SIG-M5 treated with dmso at 0.1 percent for 504 hours (cell line): ENCODE results near the gene ZCCHC14.

Experiments
- DNase-seq: peaks from one replicate; lab custom pipeline; 2025; ENCODE audit not compliant: unreplicated experiment; lab: John Stamatoyannopoulos, UW

ZCCHC14 gene

GRCh38 chr16:87459027-87459426, 33.8 kb downstream of the ZCCHC14 start:
- no peak for DNase-seq

- DNase-seq, result no peak
Observed at GRCh38 chr16:87458424-87458915, 34.4 kb downstream of the ZCCHC14 start.

GRCh38 chr16:87457709-87458423, 35.0 kb downstream of the ZCCHC14 start:
- DNase-seq, result no peak

GRCh38 chr16:87457061-87457611, 35.7 kb downstream of the ZCCHC14 start:
- no peak for DNase-seq

GRCh38 chr16:87454391-87454790, 38.4 kb downstream of the ZCCHC14 start:
- no peak for DNase-seq

- no peak for DNase-seq
Observed at GRCh38 chr16:87453326-87453725, 39.5 kb downstream of the ZCCHC14 start.

- no peak for DNase-seq
Observed at GRCh38 chr16:87451563-87452210, 41.1 kb downstream of the ZCCHC14 start.

GRCh38 chr16:87448866-87449265, 44.0 kb downstream of the ZCCHC14 start:
- no peak for DNase-seq

GRCh38 chr16:87447323-87447722, 45.5 kb downstream of the ZCCHC14 start:
- DNase-seq, result no peak

- no peak for DNase-seq
Observed at GRCh38 chr16:87446479-87446878, 46.3 kb downstream of the ZCCHC14 start.

GRCh38 chr16:87445486-87445885, 47.3 kb downstream of the ZCCHC14 start:
- no peak for DNase-seq

- DNase-seq, result no peak
Observed at GRCh38 chr16:87443964-87444363, 48.9 kb downstream of the ZCCHC14 start.

- DNase-seq, result no peak
Observed at GRCh38 chr16:87443016-87443415, 49.8 kb downstream of the ZCCHC14 start.

- DNase-seq, result no peak
Observed at GRCh38 chr16:87442581-87442966, 50.2 kb downstream of the ZCCHC14 start.

GRCh38 chr16:87441886-87442580, 50.8 kb downstream of the ZCCHC14 start:
- no peak for DNase-seq

GRCh38 chr16:87439926-87440325, 52.9 kb downstream of the ZCCHC14 start:
- no peak for DNase-seq

- no peak for DNase-seq
Observed at GRCh38 chr16:87438611-87438985, 54.2 kb downstream of the ZCCHC14 start.

- DNase-seq, result no peak
Observed at GRCh38 chr16:87437911-87438610, 54.8 kb downstream of the ZCCHC14 start.

- no peak for DNase-seq
Observed at GRCh38 chr16:87437327-87437726, 55.5 kb downstream of the ZCCHC14 start.

- DNase-seq, result no peak
Observed at GRCh38 chr16:87436225-87437172, 56.3 kb downstream of the ZCCHC14 start.
